HL-60 (cell line): ENCODE data around the gene LRP6.

Source experiments
- DNase-seq, 2 experiments: peaks; one replicate each; pipeline ENCODE4 v3.0.0-alpha.2; 2010 to 2020; ENCODE audit warnings: low read depth in 1 of 2, low spot score in 1 of 2
- H3K27ac ChIP-seq: fragments of 250-450 bp; sonication (Bioruptor Pico); replicated peaks from 2 replicates; pipeline ENCODE4 v1.5.1; 2020; ENCODE audit warnings: mild to moderate bottlenecking, moderate library complexity
- H3K27me3 ChIP-seq: fragments of 250-450 bp; sonication (Bioruptor Pico); 2 replicates; pipeline ENCODE4 v1.5.1; 2021; ENCODE audit warnings: mild to moderate bottlenecking, moderate library complexity; ENCODE audit not compliant: insufficient read depth, poor library complexity, severe bottlenecking
- H3K4me3 ChIP-seq: replicated peaks from 2 replicates; pipeline ENCODE4 v1.5.1; 2011; ENCODE audit warnings: mild to moderate bottlenecking, control low read depth, low read length; ENCODE audit not compliant: insufficient read depth
- GABPA ChIP-seq: IDR thresholded peaks from 2 replicates; pipeline ENCODE4 v1.6.1; 2012; ENCODE audit warnings: low read depth
- POLR2AphosphoS5 ChIP-seq: IDR thresholded peaks from 2 replicates; pipeline ENCODE4 v1.6.1; 2012; ENCODE audit warnings: low read depth
- SPI1 ChIP-seq: IDR thresholded peaks from 2 replicates; pipeline ENCODE4 v1.6.1; 2012; ENCODE audit warnings: low read depth, mild to moderate bottlenecking, borderline replicate concordance
- TF ChIP-seq, protein P1 (sequence below): IDR thresholded peaks from 2 replicates; pipeline ENCODE4 v1.6.1; 2012; ENCODE audit warnings: low read depth; ENCODE audit not compliant: insufficient replicate concordance
- TF ChIP-seq, protein P2 (sequence below): IDR thresholded peaks from one replicate; pipeline ENCODE4 v1.5.1; 2011; ENCODE audit warnings: low read length, control low read depth, inconsistent platforms; ENCODE audit not compliant: insufficient read depth

Gene LRP6

GRCh38 chr12:12244341-12244740 lies 22.5 kb downstream of the LRP6 start:
- no peak overlapping the region for H3K27ac ChIP-seq
- TF ChIP-seq, protein P1, sequence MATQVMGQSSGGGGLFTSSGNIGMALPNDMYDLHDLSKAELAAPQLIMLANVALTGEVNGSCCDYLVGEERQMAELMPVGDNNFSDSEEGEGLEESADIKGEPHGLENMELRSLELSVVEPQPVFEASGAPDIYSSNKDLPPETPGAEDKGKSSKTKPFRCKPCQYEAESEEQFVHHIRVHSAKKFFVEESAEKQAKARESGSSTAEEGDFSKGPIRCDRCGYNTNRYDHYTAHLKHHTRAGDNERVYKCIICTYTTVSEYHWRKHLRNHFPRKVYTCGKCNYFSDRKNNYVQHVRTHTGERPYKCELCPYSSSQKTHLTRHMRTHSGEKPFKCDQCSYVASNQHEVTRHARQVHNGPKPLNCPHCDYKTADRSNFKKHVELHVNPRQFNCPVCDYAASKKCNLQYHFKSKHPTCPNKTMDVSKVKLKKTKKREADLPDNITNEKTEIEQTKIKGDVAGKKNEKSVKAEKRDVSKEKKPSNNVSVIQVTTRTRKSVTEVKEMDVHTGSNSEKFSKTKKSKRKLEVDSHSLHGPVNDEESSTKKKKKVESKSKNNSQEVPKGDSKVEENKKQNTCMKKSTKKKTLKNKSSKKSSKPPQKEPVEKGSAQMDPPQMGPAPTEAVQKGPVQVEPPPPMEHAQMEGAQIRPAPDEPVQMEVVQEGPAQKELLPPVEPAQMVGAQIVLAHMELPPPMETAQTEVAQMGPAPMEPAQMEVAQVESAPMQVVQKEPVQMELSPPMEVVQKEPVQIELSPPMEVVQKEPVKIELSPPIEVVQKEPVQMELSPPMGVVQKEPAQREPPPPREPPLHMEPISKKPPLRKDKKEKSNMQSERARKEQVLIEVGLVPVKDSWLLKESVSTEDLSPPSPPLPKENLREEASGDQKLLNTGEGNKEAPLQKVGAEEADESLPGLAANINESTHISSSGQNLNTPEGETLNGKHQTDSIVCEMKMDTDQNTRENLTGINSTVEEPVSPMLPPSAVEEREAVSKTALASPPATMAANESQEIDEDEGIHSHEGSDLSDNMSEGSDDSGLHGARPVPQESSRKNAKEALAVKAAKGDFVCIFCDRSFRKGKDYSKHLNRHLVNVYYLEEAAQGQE: no peak
- TF ChIP-seq, protein P2, sequence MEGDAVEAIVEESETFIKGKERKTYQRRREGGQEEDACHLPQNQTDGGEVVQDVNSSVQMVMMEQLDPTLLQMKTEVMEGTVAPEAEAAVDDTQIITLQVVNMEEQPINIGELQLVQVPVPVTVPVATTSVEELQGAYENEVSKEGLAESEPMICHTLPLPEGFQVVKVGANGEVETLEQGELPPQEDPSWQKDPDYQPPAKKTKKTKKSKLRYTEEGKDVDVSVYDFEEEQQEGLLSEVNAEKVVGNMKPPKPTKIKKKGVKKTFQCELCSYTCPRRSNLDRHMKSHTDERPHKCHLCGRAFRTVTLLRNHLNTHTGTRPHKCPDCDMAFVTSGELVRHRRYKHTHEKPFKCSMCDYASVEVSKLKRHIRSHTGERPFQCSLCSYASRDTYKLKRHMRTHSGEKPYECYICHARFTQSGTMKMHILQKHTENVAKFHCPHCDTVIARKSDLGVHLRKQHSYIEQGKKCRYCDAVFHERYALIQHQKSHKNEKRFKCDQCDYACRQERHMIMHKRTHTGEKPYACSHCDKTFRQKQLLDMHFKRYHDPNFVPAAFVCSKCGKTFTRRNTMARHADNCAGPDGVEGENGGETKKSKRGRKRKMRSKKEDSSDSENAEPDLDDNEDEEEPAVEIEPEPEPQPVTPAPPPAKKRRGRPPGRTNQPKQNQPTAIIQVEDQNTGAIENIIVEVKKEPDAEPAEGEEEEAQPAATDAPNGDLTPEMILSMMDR: no peak
- TF ChIP-seq SPI1: no peak
- no peak for TF ChIP-seq GABPA
- TF ChIP-seq POLR2AphosphoS5: no peak
- H3K27me3 ChIP-seq: peaks cover 2% of the 10 kb centered on the region
- H3K4me3 ChIP-seq: no peak overlapping the region
- DNase-seq: no peak

DNA sequence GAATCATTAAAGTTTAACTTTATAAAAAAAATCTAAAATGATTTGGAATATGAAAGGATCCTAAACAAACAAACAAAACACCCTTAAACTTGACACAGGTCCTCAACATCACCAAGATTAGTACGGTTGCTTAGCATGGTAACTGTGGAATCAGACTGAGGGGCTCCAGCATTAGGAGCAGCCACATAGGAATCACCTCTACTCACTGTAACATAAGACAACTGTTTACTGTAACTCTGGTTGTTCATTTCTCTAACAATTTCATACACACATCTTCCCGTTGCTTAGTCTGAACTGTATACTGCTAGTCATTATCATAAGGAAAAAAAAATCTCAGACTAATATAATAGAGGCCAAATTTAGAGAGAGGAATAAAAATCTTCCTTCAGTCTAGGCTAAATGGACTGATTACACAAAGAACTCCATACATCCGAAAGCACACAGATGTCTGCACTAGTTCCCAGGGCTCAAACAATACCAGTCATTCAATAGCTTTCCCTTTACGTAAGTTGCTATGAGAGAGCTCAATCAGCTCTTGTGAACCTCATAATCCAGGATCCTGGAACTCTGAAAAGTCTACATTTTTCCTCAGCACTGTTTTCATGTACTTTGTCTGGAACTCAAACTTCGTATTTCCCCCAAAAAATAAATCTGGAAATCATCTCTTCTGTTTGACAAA lies 26.0 kb downstream of the LRP6 start:
- Histone ChIP-seq H3K27me3 (peaks cover 2% of the 10 kb centered on the region), H3K27ac (no peak overlapping the region), H3K4me3 (no peak overlapping the region)
- no peak for DNase-seq
- TF ChIP-seq GABPA: no peak
- TF ChIP-seq, protein P1: no peak
- TF ChIP-seq SPI1: no peak
- TF ChIP-seq, protein P2: no peak
- no peak for TF ChIP-seq POLR2AphosphoS5

DNA sequence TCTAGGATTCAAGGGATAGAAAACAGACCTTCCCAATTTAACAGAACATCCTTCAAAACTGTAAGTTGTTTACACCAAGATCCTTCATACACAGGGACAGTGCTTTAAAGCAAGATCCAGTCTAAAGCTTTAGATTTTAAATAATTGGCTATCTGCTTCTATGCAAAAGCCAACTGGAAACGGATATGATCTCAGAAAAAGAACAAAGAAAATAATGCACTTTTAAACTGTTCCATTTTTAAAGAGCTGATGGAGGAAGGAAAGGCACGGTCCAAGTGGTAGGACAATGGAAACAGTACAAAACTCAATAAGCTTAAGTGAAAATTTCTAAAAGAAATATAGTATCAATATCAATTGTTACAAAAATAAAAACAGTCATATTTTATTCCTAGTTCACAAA lies 27.7 kb downstream of the LRP6 start:
- Histone ChIP-seq H3K4me3 (no peak overlapping the region), H3K27ac (no peak overlapping the region), H3K27me3 (peaks cover 2% of the 10 kb centered on the region)
- DNase-seq: no peak
- TF ChIP-seq GABPA (no peak), POLR2AphosphoS5 (no peak), SPI1 (no peak)
- TF ChIP-seq, protein P2: no peak
- TF ChIP-seq, protein P1: no peak
